Central memory CD8-positive, alpha-beta T cell (primary cell): Measurements from ENCODE around the gene CENPF.
A peak's percentile ranks its signal among the peaks of the same experiment; 100 is the strongest.

Experiments
- ATAC-seq: fragments of 150-1000 bp; cut with Tn5 transposase; replicated peaks from 2 replicates; pipeline ENCODE4 v1.10.0; 2022; ENCODE audit warnings: mild to moderate bottlenecking, moderate FRiP score, moderate number of reproducible peaks; ENCODE audit not compliant: poor library complexity, severe bottlenecking; ENCODE audit errors: extremely low read depth
- DNase-seq, 2 donors: peaks; one replicate each; pipeline ENCODE4 v3.0.0; 2021; ENCODE audit warnings: low spot score in 2 of 2
- H3K27ac Mint-ChIP-seq: one replicate; pipeline ENCODE4 v1.8.0; 2022; ENCODE audit warnings: low read depth, mild to moderate bottlenecking, moderate library complexity, mixed read lengths
- H3K27me3 Mint-ChIP-seq: one replicate; pipeline ENCODE4 v1.8.0; 2022; ENCODE audit warnings: mixed read lengths
- H3K36me3 Mint-ChIP-seq: one replicate; pipeline ENCODE4 v1.8.0; 2022; ENCODE audit warnings: mild to moderate bottlenecking, moderate library complexity, mixed read lengths; ENCODE audit not compliant: insufficient read depth
- H3K4me1 Mint-ChIP-seq: one replicate; pipeline ENCODE4 v1.8.0; 2022; ENCODE audit warnings: mixed read lengths
- H3K4me3 Mint-ChIP-seq: one replicate; pipeline ENCODE4 v1.8.0; 2022; ENCODE audit warnings: mild to moderate bottlenecking, moderate library complexity, mixed read lengths
- H3K9me3 Mint-ChIP-seq: one replicate; pipeline ENCODE4 v1.8.0; 2022; ENCODE audit warnings: mixed read lengths

The CENPF gene

GRCh38 chr1:214615871-214616270 is 12.9 kb downstream of the CENPF start:
- H3K27me3 Mint-ChIP-seq: no peaks in the 10 kb centered on the region
- H3K36me3 Mint-ChIP-seq: peaks cover 1% of the 10 kb centered on the region
- no peak overlapping the region for H3K4me3 Mint-ChIP-seq

GRCh38 chr1:214617246-214617645 is 14.3 kb downstream of the CENPF start:
- ATAC-seq: no peak
- no peak overlapping the region for H3K4me3 Mint-ChIP-seq
- H3K27me3 Mint-ChIP-seq: no peaks in the 10 kb centered on the region
- peaks cover 12% of the 10 kb centered on the region for H3K4me1 Mint-ChIP-seq
- DNase-seq: no peak
- peak overlapping the region; percentile 85 for H3K27ac Mint-ChIP-seq
- no peaks in the 10 kb centered on the region for H3K9me3 Mint-ChIP-seq
- H3K36me3 Mint-ChIP-seq: peaks cover 1% of the 10 kb centered on the region

More at GRCh38 chr1:214615871-214616270, 12.9 kb downstream of the CENPF start:
- H3K4me1 Mint-ChIP-seq: peaks cover 12% of the 10 kb centered on the region
- H3K9me3 Mint-ChIP-seq: no peaks in the 10 kb centered on the region
- ATAC-seq (no peak), DNase-seq (no peak)
- no peak overlapping the region for H3K27ac Mint-ChIP-seq

GRCh38 chr1:214617843-214618242 is 14.8 kb downstream of the CENPF start:
- no peaks in the 10 kb centered on the region for H3K9me3 Mint-ChIP-seq
- DNase-seq (no peak), ATAC-seq (no peak)
- H3K36me3 Mint-ChIP-seq: peaks cover 1% of the 10 kb centered on the region
- no peak overlapping the region for H3K4me3 Mint-ChIP-seq
- H3K27me3 Mint-ChIP-seq: no peaks in the 10 kb centered on the region
- H3K4me1 Mint-ChIP-seq: peaks cover 12% of the 10 kb centered on the region
- peak overlapping the region; percentile 85 for H3K27ac Mint-ChIP-seq

GRCh38 chr1:214621236-214621635 is 18.2 kb downstream of the CENPF start:
- peaks cover 1% of the 10 kb centered on the region for H3K36me3 Mint-ChIP-seq
- ATAC-seq (no peak), DNase-seq (no peak)
- no peaks in the 10 kb centered on the region for H3K27me3 Mint-ChIP-seq
- peaks cover 12% of the 10 kb centered on the region for H3K4me1 Mint-ChIP-seq
- H3K27ac Mint-ChIP-seq: no peak overlapping the region
- no peaks in the 10 kb centered on the region for H3K9me3 Mint-ChIP-seq
- H3K4me3 Mint-ChIP-seq: no peak overlapping the region

- no peak overlapping the region for H3K4me3 Mint-ChIP-seq
- peaks cover 1% of the 10 kb centered on the region for H3K36me3 Mint-ChIP-seq
- no peak overlapping the region for H3K27ac Mint-ChIP-seq
- DNase-seq: no peak
- no peaks in the 10 kb centered on the region for H3K27me3 Mint-ChIP-seq
- H3K4me1 Mint-ChIP-seq: no peaks in the 10 kb centered on the region
- H3K9me3 Mint-ChIP-seq: no peaks in the 10 kb centered on the region
- no peak for ATAC-seq
Measured at GRCh38 chr1:214623430-214623829, 20.4 kb downstream of the CENPF start.

GRCh38 chr1:214632091-214632490 is 29.1 kb downstream of the CENPF start:
- DNase-seq: peak in 1 of 2 donors; percentile 26
- H3K4me3 Mint-ChIP-seq: peak overlapping the region; percentile 53
- no peaks in the 10 kb centered on the region for H3K27me3 Mint-ChIP-seq
- peak; percentile 90 for ATAC-seq
- H3K36me3 Mint-ChIP-seq: peaks cover 12% of the 10 kb centered on the region
- H3K9me3 Mint-ChIP-seq: no peaks in the 10 kb centered on the region
- peak overlapping the region; percentile 89 for H3K27ac Mint-ChIP-seq
- peaks cover 16% of the 10 kb centered on the region for H3K4me1 Mint-ChIP-seq

- ATAC-seq (no peak), DNase-seq (no peak)
- H3K27ac Mint-ChIP-seq: no peak overlapping the region
- H3K36me3 Mint-ChIP-seq: peaks cover 14% of the 10 kb centered on the region
- H3K27me3 Mint-ChIP-seq: no peaks in the 10 kb centered on the region
- H3K9me3 Mint-ChIP-seq: no peaks in the 10 kb centered on the region
- H3K4me3 Mint-ChIP-seq: no peak overlapping the region
- peaks cover 24% of the 10 kb centered on the region for H3K4me1 Mint-ChIP-seq
Measured at GRCh38 chr1:214633686-214634085, 30.7 kb downstream of the CENPF start.

- Mint-ChIP-seq H3K4me1 (peaks cover 24% of the 10 kb centered on the region), H3K36me3 (peaks cover 13% of the 10 kb centered on the region), H3K4me3 (no peak overlapping the region), H3K27me3 (no peaks in the 10 kb centered on the region), H3K9me3 (no peaks in the 10 kb centered on the region), H3K27ac (no peak overlapping the region)
- no peak for DNase-seq
- no peak for ATAC-seq
Measured at GRCh38 chr1:214634267-214634666, 31.3 kb downstream of the CENPF start.

GRCh38 chr1:214635086-214635485 is 32.1 kb downstream of the CENPF start:
- H3K27me3 Mint-ChIP-seq: no peaks in the 10 kb centered on the region
- H3K4me1 Mint-ChIP-seq: peaks cover 24% of the 10 kb centered on the region
- H3K36me3 Mint-ChIP-seq: peaks cover 13% of the 10 kb centered on the region
- DNase-seq: no peak
- no peak overlapping the region for H3K4me3 Mint-ChIP-seq
- no peak overlapping the region for H3K27ac Mint-ChIP-seq
- no peak for ATAC-seq
- no peaks in the 10 kb centered on the region for H3K9me3 Mint-ChIP-seq

GRCh38 chr1:214635506-214635905 is 32.5 kb downstream of the CENPF start:
- no peak overlapping the region for H3K27ac Mint-ChIP-seq
- H3K36me3 Mint-ChIP-seq: peaks cover 9% of the 10 kb centered on the region
- ATAC-seq (no peak), DNase-seq (no peak)
- no peaks in the 10 kb centered on the region for H3K27me3 Mint-ChIP-seq
- no peaks in the 10 kb centered on the region for H3K9me3 Mint-ChIP-seq
- H3K4me1 Mint-ChIP-seq: peaks cover 24% of the 10 kb centered on the region
- no peak overlapping the region for H3K4me3 Mint-ChIP-seq

- Mint-ChIP-seq H3K9me3 (no peaks in the 10 kb centered on the region), H3K4me1 (peaks cover 24% of the 10 kb centered on the region), H3K4me3 (no peak overlapping the region), H3K27me3 (no peaks in the 10 kb centered on the region), H3K36me3 (peaks cover 9% of the 10 kb centered on the region), H3K27ac (no peak overlapping the region)
- DNase-seq (no peak), ATAC-seq (no peak)
Measured at GRCh38 chr1:214636436-214636835, 33.4 kb downstream of the CENPF start.

GRCh38 chr1:214637125-214637524 is 34.1 kb downstream of the CENPF start:
- Mint-ChIP-seq H3K27ac (no peak overlapping the region), H3K9me3 (no peaks in the 10 kb centered on the region), H3K36me3 (peaks cover 8% of the 10 kb centered on the region), H3K4me3 (no peak overlapping the region), H3K4me1 (peaks cover 19% of the 10 kb centered on the region), H3K27me3 (no peaks in the 10 kb centered on the region)
- DNase-seq (no peak), ATAC-seq (no peak)

GRCh38 chr1:214637722-214638458 is 34.9 kb downstream of the CENPF start:
- no peak for DNase-seq
- ATAC-seq: peak; percentile 52
- Mint-ChIP-seq H3K4me3 (peak overlapping the region; percentile 49), H3K9me3 (no peaks in the 10 kb centered on the region), H3K27me3 (no peaks in the 10 kb centered on the region), H3K27ac (no peak overlapping the region), H3K4me1 (peaks cover 13% of the 10 kb centered on the region), H3K36me3 (peaks cover 4% of the 10 kb centered on the region)
